ENCODE results near the gene DCC.
"Not testable (repeated sequence)": the region's sequence is repeated elsewhere in the genome, so short reads cannot be mapped to it uniquely, and the experiment has no call there.

Gene DCC

GRCh38 chr18:53458944-53459580, 1119.1 kb downstream of the DCC start:
- no peak overlapping the region for H3K4me3 ChIP-seq (ENCODE audit: low read depth, low read length)

- H3K4me3 ChIP-seq (ENCODE audit: low read depth, low read length): no peak overlapping the region
Observed at GRCh38 chr18:53467756-53468155, 1127.8 kb downstream of the DCC start.

GRCh38 chr18:53468173-53468572, 1128.2 kb downstream of the DCC start:
- H3K4me3 ChIP-seq (ENCODE audit: low read depth, low read length): not testable (repeated sequence)

- H3K4me3 ChIP-seq (ENCODE audit: low read depth, low read length): no peak overlapping the region
Observed at GRCh38 chr18:53472546-53472945, 1132.5 kb downstream of the DCC start.

GRCh38 chr18:53478155-53478554, 1138.2 kb downstream of the DCC start:
- H3K4me3 ChIP-seq (ENCODE audit: low read depth, low read length): no peak overlapping the region

GRCh38 chr18:53486296-53486695, 1146.3 kb downstream of the DCC start:
- H3K4me3 ChIP-seq (ENCODE audit: low read depth, low read length): no peak overlapping the region

GRCh38 chr18:53489266-53489665, 1149.3 kb downstream of the DCC start:
- no peak overlapping the region for H3K4me3 ChIP-seq (ENCODE audit: low read depth, low read length)

- no peak overlapping the region for H3K4me3 ChIP-seq (ENCODE audit: low read depth, low read length)
Observed at GRCh38 chr18:53490019-53490418, 1150.0 kb downstream of the DCC start.

GRCh38 chr18:53496028-53496427, 1156.0 kb downstream of the DCC start:
- H3K4me3 ChIP-seq (ENCODE audit: low read depth, low read length): no peak overlapping the region

- no peak overlapping the region for H3K4me3 ChIP-seq (ENCODE audit: low read depth, low read length)
Observed at GRCh38 chr18:53503914-53504441, 1164.0 kb downstream of the DCC start.

GRCh38 chr18:53508529-53508928, 1168.5 kb downstream of the DCC start:
- H3K4me3 ChIP-seq (ENCODE audit: low read depth, low read length): no peak overlapping the region

GRCh38 chr18:53509886-53510285, 1169.9 kb downstream of the DCC start:
- H3K4me3 ChIP-seq (ENCODE audit: low read depth, low read length): no peak overlapping the region

GRCh38 chr18:53511725-53512124, 1171.7 kb downstream of the DCC start:
- H3K4me3 ChIP-seq (ENCODE audit: low read depth, low read length): not testable (repeated sequence)

- H3K4me3 ChIP-seq (ENCODE audit: low read depth, low read length): no peak overlapping the region
Observed at GRCh38 chr18:53521068-53521467, 1181.1 kb downstream of the DCC start.

- no peak overlapping the region for H3K4me3 ChIP-seq (ENCODE audit: low read depth, low read length)
Observed at GRCh38 chr18:53526101-53526870, 1186.3 kb downstream of the DCC start.

GRCh38 chr18:53527365-53527764, 1187.4 kb downstream of the DCC start:
- H3K4me3 ChIP-seq (ENCODE audit: low read depth, low read length): no peak overlapping the region

- H3K4me3 ChIP-seq (ENCODE audit: low read depth, low read length): no peak overlapping the region
Observed at GRCh38 chr18:53531187-53531586, 1191.2 kb downstream of the DCC start.

GRCh38 chr18:53531896-53532295, 1191.9 kb downstream of the DCC start:
- no peak overlapping the region for H3K4me3 ChIP-seq (ENCODE audit: low read depth, low read length)

- no peak overlapping the region for H3K4me3 ChIP-seq (ENCODE audit: low read depth, low read length)
Observed at GRCh38 chr18:53534203-53534602, 1194.2 kb downstream of the DCC start.

GRCh38 chr18:53534695-53535094, 1194.7 kb downstream of the DCC start:
- H3K4me3 ChIP-seq (ENCODE audit: low read depth, low read length): no peak overlapping the region

GRCh38 chr18:53536908-53537307, 1196.9 kb downstream of the DCC start:
- H3K4me3 ChIP-seq (ENCODE audit: low read depth, low read length): no peak overlapping the region

- no peak overlapping the region for H3K4me3 ChIP-seq (ENCODE audit: low read depth, low read length)
Observed at GRCh38 chr18:53541924-53542323, 1201.9 kb downstream of the DCC start.
